Measurements from ENCODE around the gene CHPF.

The CHPF gene

DNA sequence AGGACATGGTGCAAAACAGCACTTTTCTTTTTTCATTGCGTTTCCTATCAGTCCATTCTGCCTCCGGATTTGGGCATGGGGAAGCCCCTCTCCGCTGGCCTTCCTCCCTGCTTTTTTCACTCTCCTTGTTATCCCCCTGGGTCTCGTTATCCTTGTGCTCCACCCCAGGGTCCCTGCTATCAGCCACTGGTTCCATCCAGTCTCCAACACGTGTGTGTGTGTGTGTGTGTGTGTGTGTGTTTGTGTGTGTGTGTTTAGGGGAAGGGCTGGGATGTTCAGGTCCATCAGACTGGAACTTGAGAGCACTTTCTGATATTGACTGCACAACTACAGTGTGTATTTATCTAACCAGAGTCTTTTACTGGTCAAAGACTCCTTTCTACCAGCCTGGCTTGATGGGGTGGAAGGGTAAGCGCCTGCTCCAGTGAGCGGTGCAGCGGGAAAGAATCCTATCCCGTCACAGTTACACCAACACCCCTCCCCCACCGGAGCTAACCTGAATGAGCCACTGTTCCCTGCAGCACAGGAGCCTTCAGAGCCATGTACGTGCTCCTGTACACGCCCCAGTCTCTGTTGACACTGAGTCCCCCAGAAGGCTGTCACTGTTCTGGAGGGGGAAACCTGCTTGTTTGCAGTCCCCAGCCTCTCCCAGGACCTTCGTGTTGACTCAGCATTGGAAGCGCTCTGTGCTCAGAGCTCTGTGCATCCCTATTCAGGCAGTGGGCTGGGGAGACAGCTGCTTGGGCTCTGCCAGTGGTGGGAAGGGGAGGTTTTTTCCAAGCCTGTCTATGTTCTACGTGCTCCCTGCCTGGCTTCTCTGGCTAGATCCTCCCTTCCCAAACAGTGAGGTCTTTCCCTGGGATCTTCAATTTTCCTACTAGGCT is 33.1 kb upstream of the CHPF start:
- no peak overlapping the region for H3K27ac ChIP-seq
- TF ChIP-seq, protein P1, sequence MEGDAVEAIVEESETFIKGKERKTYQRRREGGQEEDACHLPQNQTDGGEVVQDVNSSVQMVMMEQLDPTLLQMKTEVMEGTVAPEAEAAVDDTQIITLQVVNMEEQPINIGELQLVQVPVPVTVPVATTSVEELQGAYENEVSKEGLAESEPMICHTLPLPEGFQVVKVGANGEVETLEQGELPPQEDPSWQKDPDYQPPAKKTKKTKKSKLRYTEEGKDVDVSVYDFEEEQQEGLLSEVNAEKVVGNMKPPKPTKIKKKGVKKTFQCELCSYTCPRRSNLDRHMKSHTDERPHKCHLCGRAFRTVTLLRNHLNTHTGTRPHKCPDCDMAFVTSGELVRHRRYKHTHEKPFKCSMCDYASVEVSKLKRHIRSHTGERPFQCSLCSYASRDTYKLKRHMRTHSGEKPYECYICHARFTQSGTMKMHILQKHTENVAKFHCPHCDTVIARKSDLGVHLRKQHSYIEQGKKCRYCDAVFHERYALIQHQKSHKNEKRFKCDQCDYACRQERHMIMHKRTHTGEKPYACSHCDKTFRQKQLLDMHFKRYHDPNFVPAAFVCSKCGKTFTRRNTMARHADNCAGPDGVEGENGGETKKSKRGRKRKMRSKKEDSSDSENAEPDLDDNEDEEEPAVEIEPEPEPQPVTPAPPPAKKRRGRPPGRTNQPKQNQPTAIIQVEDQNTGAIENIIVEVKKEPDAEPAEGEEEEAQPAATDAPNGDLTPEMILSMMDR (conservative IDR thresholded peaks at IDR 0.05): no peak

DNA sequence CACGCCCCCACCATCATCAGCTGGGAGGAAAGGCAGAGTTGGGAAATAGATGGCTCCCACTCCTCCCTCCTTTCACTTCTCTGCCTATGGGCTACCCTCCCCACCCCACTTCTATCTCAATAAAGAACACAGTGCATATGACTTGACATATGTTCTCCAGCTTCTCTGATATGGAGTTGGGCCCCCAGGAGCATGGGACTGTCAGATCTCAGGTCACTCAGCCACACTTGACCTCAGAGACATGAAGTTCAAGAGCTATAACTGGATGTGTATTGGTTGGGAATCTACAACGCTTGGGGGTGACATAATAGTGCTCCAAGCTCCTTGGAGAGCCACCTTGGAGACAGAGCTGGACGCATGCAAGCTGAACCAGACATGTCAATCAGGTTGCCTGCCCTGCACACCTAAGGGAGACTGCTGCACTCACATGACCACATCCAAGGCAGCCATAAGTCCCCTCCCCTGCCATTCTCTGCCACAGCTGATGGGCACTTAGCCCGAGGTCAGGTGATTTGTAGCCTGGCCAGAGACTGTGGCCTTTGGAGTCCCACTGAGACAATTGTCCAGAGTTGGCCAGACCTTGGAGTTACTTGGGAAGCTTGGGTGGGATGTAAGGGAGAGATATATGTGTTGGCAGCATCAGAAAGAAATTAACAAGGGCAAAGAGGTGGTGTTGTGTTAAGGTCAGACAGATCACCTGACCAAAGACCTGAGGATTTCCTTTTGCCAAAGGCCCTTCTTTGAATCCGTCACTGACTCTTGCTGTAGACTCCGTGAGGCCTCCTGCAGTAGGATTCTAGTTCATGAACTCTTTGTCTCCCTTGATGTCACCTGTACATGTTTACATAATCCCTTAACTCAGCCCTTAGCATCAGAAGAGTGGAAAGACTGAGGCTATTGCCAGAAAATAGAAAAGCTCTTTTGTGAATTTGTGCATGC is 32.2 kb upstream of the CHPF start:
- TF ChIP-seq, protein P1 (conservative IDR thresholded peaks at IDR 0.05): no peak
- no peak overlapping the region for H3K27ac ChIP-seq

DNA sequence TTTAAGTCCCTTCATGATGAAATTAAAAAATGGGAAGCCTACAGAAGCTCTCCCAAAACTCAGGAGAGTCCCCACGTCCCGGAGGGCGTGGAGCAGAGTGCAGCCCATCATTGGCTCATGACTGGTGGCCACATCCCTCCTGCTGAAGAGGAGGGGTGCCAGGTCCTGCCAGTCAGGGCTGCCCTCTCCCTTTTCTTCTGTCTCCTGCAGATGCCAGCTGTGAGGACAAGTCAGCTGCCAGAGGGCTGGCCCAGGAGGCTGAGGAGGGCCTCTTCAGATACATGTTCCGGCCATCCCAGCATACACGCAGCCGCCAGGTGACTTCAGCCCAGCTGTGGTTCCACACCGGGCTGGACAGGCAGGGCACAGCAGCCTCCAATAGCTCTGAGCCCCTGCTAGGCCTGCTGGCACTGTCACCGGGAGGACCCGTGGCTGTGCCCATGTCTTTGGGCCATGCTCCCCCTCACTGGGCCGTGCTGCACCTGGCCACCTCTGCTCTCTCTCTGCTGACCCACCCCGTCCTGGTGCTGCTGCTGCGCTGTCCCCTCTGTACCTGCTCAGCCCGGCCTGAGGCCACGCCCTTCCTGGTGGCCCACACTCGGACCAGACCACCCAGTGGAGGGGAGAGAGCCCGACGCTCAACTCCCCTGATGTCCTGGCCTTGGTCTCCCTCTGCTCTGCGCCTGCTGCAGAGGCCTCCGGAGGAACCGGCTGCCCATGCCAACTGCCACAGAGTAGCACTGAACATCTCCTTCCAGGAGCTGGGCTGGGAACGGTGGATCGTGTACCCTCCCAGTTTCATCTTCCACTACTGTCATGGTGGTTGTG is 31.1 kb upstream of the CHPF start:
- H3K27ac ChIP-seq: no peak overlapping the region
- TF ChIP-seq, protein P1 (conservative IDR thresholded peaks at IDR 0.05): no peak

DNA sequence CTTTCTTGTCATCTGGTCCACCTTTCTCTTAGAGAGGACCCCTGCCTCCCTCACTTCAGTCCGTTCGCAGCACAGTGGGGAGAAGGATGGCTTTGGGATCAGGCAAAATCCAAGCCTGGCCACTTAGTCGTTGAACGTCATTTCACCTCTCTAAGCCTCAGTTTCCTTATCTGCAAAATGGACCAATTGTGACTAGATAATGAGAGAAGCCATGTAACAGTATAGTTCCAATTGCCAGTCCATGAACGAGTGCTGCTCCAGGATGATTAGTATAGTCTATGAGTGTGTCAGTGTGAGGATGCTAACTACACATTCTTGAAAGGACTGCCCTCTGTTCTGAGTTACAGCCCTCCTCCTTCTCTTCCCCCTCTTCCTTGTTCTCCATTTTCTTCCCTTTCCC is 29.6 kb upstream of the CHPF start:
- TF ChIP-seq, protein P1 (conservative IDR thresholded peaks at IDR 0.05): no peak
- H3K27ac ChIP-seq: no peak overlapping the region

DNA sequence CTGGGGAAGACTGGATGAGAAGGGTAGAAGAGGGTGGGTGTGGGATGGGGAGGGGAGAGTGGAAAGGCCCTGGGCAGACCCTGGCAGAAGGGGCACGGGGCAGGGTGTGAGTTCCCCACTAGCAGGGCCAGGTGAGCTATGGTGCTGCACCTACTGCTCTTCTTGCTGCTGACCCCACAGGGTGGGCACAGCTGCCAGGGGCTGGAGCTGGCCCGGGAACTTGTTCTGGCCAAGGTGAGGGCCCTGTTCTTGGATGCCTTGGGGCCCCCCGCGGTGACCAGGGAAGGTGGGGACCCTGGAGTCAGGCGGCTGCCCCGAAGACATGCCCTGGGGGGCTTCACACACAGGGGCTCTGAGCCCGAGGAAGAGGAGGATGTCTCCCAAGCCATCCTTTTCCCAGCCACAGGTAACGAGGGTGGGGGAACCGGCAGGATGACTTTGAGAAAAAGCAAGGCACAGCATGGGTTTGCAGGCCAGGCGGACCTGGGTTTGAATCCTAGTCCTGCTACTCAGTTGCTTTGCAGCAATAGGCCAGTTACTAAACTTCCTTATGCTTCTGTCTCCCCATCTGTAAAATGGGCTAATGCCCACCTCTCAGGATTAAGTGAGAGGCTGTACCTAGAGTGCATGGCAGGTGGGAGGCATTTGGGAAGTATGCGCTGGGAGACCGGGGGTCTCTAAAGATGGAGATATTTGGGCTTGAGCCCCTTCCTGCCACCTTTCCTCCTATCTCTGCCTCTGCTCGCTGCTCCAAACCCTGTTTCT is 28.8 kb upstream of the CHPF start, which contains the start of gene INHA:
TSS of gene INHA (plus strand) at position 74 of the 765 bp plus-strand sequence. CDS start at position 139, 65 bp downstream.
- TF ChIP-seq, protein P1 (conservative IDR thresholded peaks at IDR 0.05): no peak
- peak within 1 kb of the TSS; percentile 89 for H3K27ac ChIP-seq

DNA sequence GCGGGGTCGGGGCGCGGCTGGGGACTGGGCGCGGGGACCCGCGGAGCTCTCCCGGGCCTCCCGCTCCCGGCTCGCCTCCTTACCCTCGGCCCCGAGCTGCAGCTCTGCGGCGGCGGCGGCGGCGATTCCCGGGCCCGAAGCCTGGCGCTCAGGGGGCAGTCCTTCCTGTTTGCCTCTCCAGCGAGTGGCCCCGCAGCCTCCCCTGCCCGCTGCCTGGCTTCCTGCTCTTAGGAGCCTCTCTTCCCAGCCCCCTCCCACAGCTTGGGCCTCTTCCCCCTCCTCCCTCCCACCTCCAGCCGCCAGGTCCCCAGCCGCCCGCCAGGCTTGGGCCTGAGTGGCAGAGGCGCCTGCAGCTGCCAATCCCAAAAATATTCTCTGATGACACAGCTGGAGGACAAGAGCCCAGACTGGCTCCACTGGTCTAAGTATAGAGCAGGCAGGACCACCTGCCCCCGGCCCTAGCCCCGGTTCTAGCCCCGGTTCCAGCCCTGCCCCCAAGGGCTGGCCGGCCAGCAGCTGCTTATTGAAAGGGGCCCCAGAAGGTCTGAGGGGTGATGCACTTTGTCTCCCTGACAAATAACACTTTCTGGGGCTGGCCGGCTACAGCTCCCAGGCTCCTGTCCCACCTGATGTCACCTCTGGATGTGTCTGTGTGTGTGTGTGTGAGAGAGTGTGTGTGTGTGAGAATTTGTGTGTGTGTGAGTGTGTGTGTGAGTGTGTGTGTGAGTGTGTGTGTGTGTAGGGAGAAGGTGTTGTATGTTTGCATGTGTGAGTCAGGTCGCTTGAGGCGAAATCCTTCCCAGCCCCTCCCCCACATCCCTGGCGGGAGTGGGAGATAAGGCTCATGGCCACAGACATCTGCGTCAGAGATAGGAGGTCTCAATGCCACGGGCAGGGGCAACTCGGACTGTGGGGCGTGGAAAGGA is 28.0 kb upstream of the CHPF start, which contains the start of gene OBSL1:
TSS of gene OBSL1 (minus strand) at position 229 of the 926 bp plus-strand sequence. CDS start 307 bp downstream, outside the sequence.
- TF ChIP-seq, protein P1 (conservative IDR thresholded peaks at IDR 0.05): no peak
- peak within 1 kb of the TSS; percentile 89 for H3K27ac ChIP-seq
